Effector memory CD8-positive, alpha-beta T cell (primary cell): Measurements from ENCODE around the gene ZNF536.

Source experiments
- ATAC-seq: fragments of 150-1000 bp; cut with Tn5 transposase; replicated peaks from 2 replicates; pipeline ENCODE4 v1.10.0; 2021; ENCODE audit warnings: mild to moderate bottlenecking, moderate library complexity
- DNase-seq, 3 experiments: peaks; one replicate each; pipeline ENCODE4 v3.0.0; 2021
- H3K27ac Mint-ChIP-seq, 2 donors: one replicate each; pipeline ENCODE4 v1.8.0; 2022; ENCODE audit warnings: mild to moderate bottlenecking in 2 of 2, mixed read lengths in 2 of 2, moderate library complexity in 2 of 2
- H3K27me3 Mint-ChIP-seq, 2 donors: one replicate each; pipeline ENCODE4 v1.8.0; 2022; ENCODE audit warnings: mixed read lengths in 2 of 2
- H3K36me3 Mint-ChIP-seq: one replicate; pipeline ENCODE4 v1.8.0; 2022; ENCODE audit warnings: mild to moderate bottlenecking, moderate library complexity, mixed read lengths; ENCODE audit not compliant: insufficient read depth
- H3K4me1 Mint-ChIP-seq, 2 donors: one replicate each; pipeline ENCODE4 v1.8.0; 2022; ENCODE audit warnings: low read depth in 2 of 2, mixed read lengths in 2 of 2
- H3K4me3 Mint-ChIP-seq, 2 donors: one replicate each; pipeline ENCODE4 v1.8.0; 2022; ENCODE audit warnings: mild to moderate bottlenecking in 2 of 2, mixed read lengths in 2 of 2, moderate library complexity in 2 of 2
- H3K9me3 Mint-ChIP-seq, 2 donors: one replicate each; pipeline ENCODE4 v1.8.0; 2022; ENCODE audit warnings: mixed read lengths in 2 of 2

Gene ZNF536

DNA sequence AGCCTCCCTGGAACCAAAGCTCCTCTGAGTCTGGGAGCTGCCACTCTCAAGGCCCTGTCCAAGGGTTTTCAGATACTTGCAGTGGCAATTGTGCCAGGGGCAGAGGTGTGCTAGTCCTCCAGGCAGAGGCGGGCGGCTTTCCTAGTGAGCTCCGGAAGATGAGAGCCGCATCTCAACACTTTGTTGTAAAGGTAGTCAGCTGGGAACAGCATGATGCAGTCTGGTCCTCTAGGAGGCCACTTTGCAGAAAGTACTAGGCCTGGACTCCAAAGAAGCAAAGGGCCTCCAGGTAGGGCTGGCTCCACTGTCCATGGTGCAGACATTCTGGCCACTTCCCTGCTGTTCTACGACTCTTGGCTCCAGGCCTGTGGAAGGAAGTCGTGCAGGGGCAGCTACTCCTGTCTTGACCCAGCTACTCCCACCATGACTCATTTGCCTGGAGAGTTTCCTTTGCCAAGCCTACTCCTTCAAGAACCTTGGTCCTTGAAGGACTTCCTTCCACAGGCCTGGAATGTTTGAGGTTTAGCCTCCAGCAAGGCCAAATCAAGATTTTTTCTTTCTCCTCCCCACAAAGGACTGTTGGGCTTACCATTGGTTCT lies 9.9 kb upstream of the ZNF536 start:
- peaks cover 23 to 40% of the 10 kb centered on the region in 2 donors for H3K27me3 Mint-ChIP-seq
- DNase-seq, result no peak
- H3K4me3 Mint-ChIP-seq, result no peak overlapping the region
- ATAC-seq, result no peak
- H3K9me3 Mint-ChIP-seq, result no peaks in the 10 kb centered on the region
- H3K4me1 Mint-ChIP-seq, result no peaks in the 10 kb centered on the region
- no peaks in the 10 kb centered on the region for H3K36me3 Mint-ChIP-seq
- no peak overlapping the region for H3K27ac Mint-ChIP-seq

DNA sequence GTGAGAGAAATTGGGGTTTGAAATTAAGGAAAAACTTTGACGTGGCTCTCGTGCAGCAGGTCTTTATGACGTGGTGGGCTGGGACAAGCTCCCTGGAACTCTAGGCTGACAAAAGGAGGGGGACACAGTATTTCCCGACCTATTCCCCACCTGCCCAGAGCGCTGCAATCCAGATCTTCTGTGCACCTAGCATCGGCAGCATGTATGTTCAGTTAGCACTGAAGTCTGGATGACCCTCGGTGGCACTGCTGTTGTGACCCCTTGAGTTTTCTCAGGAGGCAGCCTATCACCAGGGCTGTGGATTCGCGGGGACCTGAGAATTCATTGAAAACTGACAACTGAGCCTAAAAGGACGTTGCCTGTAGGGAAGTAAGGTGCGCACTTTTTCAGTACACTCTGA lies 9.1 kb upstream of the ZNF536 start:
- no peak for ATAC-seq
- no peak overlapping the region for H3K27ac Mint-ChIP-seq
- H3K27me3 Mint-ChIP-seq, result peaks cover 22 to 41% of the 10 kb centered on the region in 2 donors
- no peaks in the 10 kb centered on the region for H3K36me3 Mint-ChIP-seq
- no peaks in the 10 kb centered on the region for H3K4me1 Mint-ChIP-seq
- H3K9me3 Mint-ChIP-seq, result no peaks in the 10 kb centered on the region
- no peak for DNase-seq
- no peak overlapping the region for H3K4me3 Mint-ChIP-seq

DNA sequence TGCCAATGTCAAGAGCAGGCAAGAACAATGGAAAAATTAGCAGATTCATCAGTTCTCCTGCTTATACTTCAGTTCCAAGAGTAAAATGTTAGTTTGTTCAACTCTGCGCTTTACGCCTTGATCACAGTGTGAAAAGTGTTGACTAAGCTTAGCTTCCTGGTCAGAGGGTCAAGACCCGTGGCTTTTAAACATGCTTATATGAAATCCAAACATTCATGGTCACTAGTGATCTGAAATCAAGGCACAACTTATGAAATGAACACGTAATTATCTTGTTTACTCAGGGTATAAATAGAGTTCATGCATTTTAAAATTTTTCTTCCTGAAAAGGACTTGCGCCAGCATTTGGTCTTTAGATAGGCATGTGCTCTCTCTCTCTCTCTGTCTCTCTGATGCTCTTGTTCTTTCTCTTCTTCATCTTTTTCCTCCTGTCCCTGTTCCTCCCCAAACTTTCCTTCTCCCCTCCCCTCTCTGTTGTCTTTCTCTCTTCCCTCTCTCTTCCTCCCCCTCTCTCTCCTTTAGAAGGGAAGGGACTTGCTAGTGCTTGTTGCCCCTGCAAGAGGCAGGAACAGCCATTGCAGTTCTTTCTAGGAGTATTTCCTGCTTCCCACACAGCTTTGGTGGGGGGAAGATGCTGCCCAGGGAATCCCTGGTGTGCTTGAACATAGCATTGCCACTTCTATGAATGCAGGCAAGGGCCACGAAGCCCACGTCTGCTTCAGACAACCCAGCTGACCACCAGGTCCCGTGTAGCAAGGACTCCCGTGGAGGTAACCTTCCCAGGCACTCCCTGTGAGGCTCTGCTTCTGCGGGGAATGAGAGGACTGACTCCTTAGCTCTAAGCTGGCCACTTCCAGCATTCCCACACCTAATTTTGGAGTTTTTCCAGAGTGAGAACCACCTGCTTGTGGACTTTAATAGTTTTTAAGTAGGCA lies 7.1 kb upstream of the ZNF536 start:
- Mint-ChIP-seq H3K27ac (no peak overlapping the region), H3K36me3 (no peaks in the 10 kb centered on the region), H3K27me3 (peaks cover 22 to 31% of the 10 kb centered on the region in 2 donors), H3K4me3 (no peak overlapping the region), H3K9me3 (no peaks in the 10 kb centered on the region), H3K4me1 (no peaks in the 10 kb centered on the region)
- no peak for ATAC-seq
- DNase-seq, result no peak

DNA sequence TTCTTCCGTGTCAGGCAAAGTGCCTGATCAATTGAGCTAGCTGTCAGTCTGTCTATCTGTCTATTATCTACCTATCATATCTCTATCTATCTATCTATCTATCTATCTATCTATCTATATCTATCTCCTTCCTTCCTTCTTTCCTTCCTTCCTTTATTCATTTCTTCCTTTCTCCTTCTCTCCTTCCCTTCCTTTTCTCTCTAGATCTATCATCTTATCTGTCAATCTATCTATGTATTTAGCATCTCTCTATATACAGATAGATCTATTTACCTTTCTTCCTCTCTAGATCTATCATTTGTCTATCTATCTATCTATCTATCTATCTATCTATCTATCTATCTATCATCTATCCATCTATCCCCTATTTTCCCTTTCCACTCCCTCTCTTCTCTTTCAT lies 5.9 kb upstream of the ZNF536 start:
- ATAC-seq (no peak), DNase-seq (no peak)
- no peaks in the 10 kb centered on the region for H3K4me1 Mint-ChIP-seq
- no peak overlapping the region for H3K27ac Mint-ChIP-seq
- peaks cover 11 to 22% of the 10 kb centered on the region in 2 donors for H3K27me3 Mint-ChIP-seq
- H3K4me3 Mint-ChIP-seq, result no peak overlapping the region
- no peaks in the 10 kb centered on the region for H3K9me3 Mint-ChIP-seq
- H3K36me3 Mint-ChIP-seq, result no peaks in the 10 kb centered on the region

DNA sequence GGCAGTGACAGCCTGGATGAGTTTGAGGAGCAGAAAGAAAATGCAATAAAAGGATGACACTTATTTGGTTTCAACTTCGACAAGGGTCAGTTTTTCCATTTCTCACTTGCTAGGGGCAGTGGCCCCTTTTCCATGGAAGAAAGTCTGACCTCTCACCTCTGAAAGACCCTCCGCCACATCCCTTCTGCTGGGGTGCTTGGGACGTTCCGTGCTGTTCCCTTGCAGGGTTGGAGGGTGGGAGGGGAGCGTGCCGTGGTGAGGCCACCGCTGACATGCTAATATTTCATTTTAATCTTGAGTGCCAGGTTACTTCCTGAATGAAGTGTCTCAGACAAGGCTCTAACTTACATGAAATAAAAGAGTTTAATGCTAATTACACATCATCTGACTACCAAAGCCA lies 5.2 kb upstream of the ZNF536 start:
- peaks cover 9 to 29% of the 10 kb centered on the region in 2 donors for H3K27me3 Mint-ChIP-seq
- no peak for ATAC-seq
- no peak overlapping the region for H3K27ac Mint-ChIP-seq
- no peaks in the 10 kb centered on the region for H3K36me3 Mint-ChIP-seq
- no peaks in the 10 kb centered on the region for H3K9me3 Mint-ChIP-seq
- DNase-seq, result no peak
- no peaks in the 10 kb centered on the region for H3K4me1 Mint-ChIP-seq
- H3K4me3 Mint-ChIP-seq, result no peak overlapping the region

DNA sequence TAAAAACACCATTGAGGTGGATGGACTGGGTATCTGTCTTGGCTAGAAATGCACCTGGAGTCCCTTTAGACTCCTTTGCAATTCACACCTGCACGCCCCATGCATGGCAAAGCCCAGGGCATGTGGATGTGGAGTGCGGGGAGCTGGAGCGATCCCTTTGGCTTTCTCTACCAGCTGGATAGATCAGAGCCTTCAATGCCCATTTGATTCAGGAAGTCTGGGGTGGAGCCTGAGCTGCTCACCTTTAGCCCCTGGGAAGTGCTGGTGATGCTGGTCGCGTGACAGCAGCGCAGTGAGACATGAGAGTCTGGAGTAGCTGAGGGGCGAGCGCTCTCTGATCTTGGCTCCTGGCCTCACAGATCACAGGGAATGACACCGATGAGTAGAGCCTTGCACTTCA lies 4.8 kb upstream of the ZNF536 start:
- no peak overlapping the region for H3K4me3 Mint-ChIP-seq
- H3K36me3 Mint-ChIP-seq, result no peaks in the 10 kb centered on the region
- no peak for ATAC-seq
- DNase-seq, result no peak
- no peak overlapping the region for H3K27ac Mint-ChIP-seq
- peaks cover 9 to 33% of the 10 kb centered on the region in 2 donors for H3K27me3 Mint-ChIP-seq
- no peaks in the 10 kb centered on the region for H3K9me3 Mint-ChIP-seq
- no peaks in the 10 kb centered on the region for H3K4me1 Mint-ChIP-seq

DNA sequence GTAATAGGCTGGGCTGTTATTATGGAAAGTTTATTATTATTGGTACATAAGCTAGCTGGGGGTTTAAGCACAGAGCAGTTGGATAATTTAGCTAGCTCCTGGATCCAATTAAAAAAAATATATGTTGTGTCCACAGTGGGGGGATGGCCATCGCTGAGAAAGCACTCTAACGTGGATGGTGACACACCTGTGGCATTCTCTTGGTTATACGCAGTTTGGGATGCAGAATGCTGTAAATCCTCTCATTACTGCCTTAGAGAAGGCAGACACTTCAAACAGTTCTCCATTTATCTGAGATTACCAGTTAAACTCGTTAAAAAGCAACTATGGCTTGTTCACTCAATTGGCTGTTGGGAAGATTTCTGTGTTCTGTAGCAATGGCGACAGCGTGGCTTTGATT lies 2.4 kb upstream of the ZNF536 start:
- no peak for ATAC-seq
- Mint-ChIP-seq H3K4me3 (no peak overlapping the region), H3K27me3 (peaks cover 12 to 38% of the 10 kb centered on the region in 2 donors), H3K36me3 (no peaks in the 10 kb centered on the region), H3K4me1 (no peaks in the 10 kb centered on the region), H3K27ac (no peak overlapping the region), H3K9me3 (no peaks in the 10 kb centered on the region)
- no peak for DNase-seq

DNA sequence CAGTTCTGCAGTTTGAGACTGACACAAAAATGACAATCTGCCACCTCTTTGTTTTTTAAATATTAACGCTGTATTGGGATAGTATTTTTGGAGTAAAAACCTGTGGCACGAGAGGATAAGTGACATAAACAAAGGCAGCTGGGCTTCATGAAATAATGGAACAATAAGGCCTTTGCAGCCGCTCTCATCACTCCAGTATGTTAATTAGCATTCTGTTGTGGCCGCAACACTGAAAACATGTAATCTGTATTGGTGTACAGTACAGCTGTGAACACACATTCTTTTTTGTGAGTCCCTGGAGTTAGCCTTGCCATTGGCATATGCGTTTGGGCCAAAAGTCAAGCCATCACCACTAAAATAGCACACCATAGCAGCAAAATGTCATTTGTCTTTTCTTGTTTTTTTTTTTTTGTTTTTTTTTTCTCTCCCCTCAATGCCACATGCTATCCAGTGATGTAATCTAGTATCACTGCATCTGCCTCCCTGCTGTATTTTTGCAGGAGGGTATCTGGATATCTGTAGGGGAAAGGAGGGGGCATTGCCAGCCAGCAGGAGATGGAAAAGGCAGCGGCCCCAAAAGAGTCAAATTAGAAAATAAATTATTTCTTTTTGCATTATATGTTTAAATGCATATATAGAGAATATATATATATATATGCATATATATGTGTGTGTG lies 885 bp upstream of the ZNF536 start:
- no peak for ATAC-seq
- Mint-ChIP-seq H3K4me3 (no peak overlapping the region), H3K27me3 (peaks cover 22 to 51% of the 10 kb centered on the region in 2 donors), H3K4me1 (no peaks in the 10 kb centered on the region), H3K27ac (no peak overlapping the region), H3K9me3 (no peaks in the 10 kb centered on the region), H3K36me3 (no peaks in the 10 kb centered on the region)
- no peak for DNase-seq

DNA sequence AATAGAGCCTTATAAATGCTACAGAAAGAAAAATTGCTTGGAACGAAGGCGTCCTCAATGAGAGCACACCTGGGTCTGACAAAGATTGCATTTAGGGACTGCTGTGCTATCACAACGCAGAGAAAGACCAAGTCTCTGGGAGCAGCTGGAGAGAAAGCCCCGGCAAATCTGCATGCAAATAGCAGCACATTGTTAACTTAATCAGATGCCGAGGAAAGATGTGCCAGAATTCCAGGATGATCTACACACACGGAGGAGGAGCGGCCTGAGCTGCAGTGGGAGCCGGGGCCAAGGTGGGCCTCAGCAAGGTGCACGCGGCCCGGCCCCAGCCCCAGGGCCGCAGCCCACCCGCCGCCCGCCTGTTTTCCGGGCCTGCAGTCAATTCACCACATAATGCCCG lies 1.4 kb downstream of the ZNF536 start:
- no peak overlapping the region for H3K4me3 Mint-ChIP-seq
- H3K36me3 Mint-ChIP-seq, result no peaks in the 10 kb centered on the region
- ATAC-seq (no peak), DNase-seq (no peak)
- H3K27ac Mint-ChIP-seq, result no peak overlapping the region
- H3K27me3 Mint-ChIP-seq, result peaks cover 29 to 57% of the 10 kb centered on the region in 2 donors
- H3K4me1 Mint-ChIP-seq, result no peaks in the 10 kb centered on the region
- no peaks in the 10 kb centered on the region for H3K9me3 Mint-ChIP-seq

DNA sequence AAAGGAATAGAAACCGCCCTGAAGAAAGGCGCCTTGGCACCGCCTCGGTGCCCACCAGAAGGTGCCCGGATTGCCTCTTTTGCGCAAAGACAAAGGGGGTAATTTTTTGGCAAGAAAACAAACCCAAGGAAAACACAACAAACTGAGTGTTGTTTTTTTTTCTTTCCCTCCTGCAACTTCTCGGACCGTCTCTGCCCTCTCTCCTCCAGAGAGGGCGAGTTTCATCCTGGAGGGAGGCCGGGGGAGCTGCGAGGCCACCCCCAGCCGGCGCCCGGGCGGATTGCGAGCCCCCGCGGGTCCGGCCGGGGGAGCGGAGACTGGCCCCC lies 2.3 kb downstream of the ZNF536 start:
- H3K27ac Mint-ChIP-seq, result no peak overlapping the region
- H3K4me3 Mint-ChIP-seq, result no peak overlapping the region
- no peaks in the 10 kb centered on the region for H3K9me3 Mint-ChIP-seq
- H3K36me3 Mint-ChIP-seq, result no peaks in the 10 kb centered on the region
- ATAC-seq, result no peak
- peaks cover 29 to 66% of the 10 kb centered on the region in 2 donors for H3K27me3 Mint-ChIP-seq
- H3K4me1 Mint-ChIP-seq, result no peaks in the 10 kb centered on the region
- no peak for DNase-seq

DNA sequence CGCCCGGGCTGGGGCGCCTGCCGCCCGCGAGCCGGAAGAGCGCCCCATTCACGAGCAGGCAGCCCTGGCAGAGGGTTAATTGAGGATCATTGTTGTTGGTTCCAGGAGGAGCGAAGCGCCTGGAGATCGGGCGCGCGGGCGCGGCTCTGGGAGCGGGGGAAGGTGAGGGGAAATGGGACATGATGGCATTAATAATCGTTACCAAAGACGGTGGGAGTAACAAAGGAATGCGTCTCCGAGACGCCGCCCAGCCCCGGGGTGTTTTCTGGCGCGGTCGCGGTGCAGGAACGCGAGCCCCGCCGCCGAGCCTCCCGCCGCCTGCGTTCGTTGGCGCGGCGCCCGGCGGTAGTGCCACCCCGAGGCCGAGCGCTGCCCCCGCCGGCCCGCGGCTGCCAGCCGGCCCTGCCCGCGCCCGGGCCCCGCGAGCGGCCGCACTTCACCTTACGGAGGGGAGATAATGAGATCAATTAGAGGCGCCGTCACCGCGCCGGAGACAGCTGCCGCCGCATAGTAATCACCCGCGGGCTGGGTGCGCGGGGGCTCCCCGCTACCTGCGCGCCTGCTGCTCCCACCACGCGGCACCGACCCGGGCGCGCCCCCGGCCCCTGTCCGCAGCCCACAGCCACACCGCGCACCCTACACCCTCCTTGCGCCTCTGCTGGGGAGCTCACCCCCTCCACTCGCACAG lies 2.8 kb downstream of the ZNF536 start:
- DNase-seq (no peak), ATAC-seq (no peak)
- H3K4me1 Mint-ChIP-seq, result no peaks in the 10 kb centered on the region
- H3K27ac Mint-ChIP-seq, result no peak overlapping the region
- H3K9me3 Mint-ChIP-seq, result no peaks in the 10 kb centered on the region
- H3K36me3 Mint-ChIP-seq, result no peaks in the 10 kb centered on the region
- no peak overlapping the region for H3K4me3 Mint-ChIP-seq
- H3K27me3 Mint-ChIP-seq, result peaks cover 29 to 69% of the 10 kb centered on the region in 2 donors

DNA sequence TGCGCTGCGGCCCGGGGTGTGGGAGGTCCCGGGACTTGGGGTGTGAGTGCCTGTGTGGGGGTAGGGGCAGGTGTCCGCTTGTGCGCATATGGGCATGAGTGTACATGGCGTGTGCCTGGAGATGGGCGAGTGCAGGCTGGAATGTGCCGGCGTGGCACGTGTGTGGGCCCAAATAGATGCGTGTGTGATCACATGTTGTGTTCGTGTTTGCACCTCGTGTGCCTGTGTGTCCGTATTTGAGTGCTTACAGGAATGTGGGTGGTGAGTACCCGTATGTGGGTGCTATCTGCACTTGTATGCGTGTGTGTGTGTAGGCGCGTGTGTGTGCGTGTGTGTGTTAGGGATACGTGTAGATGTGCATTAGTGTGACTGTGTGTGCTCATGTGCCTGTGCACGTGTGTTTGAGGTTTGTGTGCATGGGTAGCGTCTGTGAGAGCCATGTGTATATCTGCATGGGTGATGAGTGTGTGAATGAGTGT lies 3.4 kb downstream of the ZNF536 start:
- H3K27ac Mint-ChIP-seq, result no peak overlapping the region
- no peaks in the 10 kb centered on the region for H3K36me3 Mint-ChIP-seq
- no peaks in the 10 kb centered on the region for H3K4me1 Mint-ChIP-seq
- ATAC-seq (no peak), DNase-seq (no peak)
- no peaks in the 10 kb centered on the region for H3K9me3 Mint-ChIP-seq
- peaks cover 29 to 69% of the 10 kb centered on the region in 2 donors for H3K27me3 Mint-ChIP-seq
- no peak overlapping the region for H3K4me3 Mint-ChIP-seq

DNA sequence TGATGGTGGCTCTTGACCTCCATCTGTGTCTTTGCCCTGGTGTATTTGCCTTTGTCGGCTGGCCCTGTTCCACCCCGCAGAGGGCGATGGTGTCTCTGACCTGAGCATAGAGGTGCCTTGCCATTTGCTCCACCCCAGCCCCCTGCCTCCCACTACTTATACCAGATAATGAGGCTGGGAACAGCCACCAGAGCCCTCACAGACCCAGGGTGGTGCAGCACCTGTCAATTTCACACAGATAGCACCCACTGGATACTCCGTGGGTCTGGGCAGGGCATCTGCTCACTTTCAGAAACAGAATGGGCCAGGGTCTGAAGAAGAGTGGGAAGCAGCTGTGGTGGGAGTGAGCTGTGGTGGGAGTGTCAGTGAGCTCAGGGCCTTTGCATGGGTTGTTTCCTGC lies 4.1 kb downstream of the ZNF536 start:
- Mint-ChIP-seq H3K4me3 (no peak overlapping the region), H3K36me3 (no peaks in the 10 kb centered on the region), H3K27me3 (peaks cover 29 to 74% of the 10 kb centered on the region in 2 donors), H3K9me3 (no peaks in the 10 kb centered on the region), H3K4me1 (no peaks in the 10 kb centered on the region), H3K27ac (no peak overlapping the region)
- DNase-seq, result no peak
- ATAC-seq, result no peak
